ENCODE results near the gene RAB3C. TPM values are rescaled to one million over a fixed set of nuclear protein-coding genes. Genes with fewer than 3 reads are reported as not detected.
"Not testable (repeated sequence)": the region's sequence is repeated elsewhere in the genome, so short reads cannot be mapped to it uniquely, and the experiment has no call there.

The RAB3C gene
- total and polyA plus RNA-seq, 2 donors: 0.19 to 0.66 TPM

GRCh38 chr5:58706736-58707135, 123.9 kb downstream of the RAB3C start:
- H3K27me3 ChIP-seq (ENCODE audit: control insufficient read depth in 2 of 2, insufficient read depth in 1 of 2, low read length in 1 of 2): no peaks in the 10 kb centered on the region
- H3K36me3 ChIP-seq (ENCODE audit: control insufficient read depth in 2 of 2, insufficient read depth in 2 of 2, low read length in 1 of 2): no peaks in the 10 kb centered on the region
- H3K27ac ChIP-seq (ENCODE audit: low read depth in 1 of 2, low read length in 1 of 2): no peak overlapping the region
- WGBS: 94% methylated on average over 3 of the region's 3 CpGs
- H3K4me3 ChIP-seq (ENCODE audit: low read length in 2 of 2): no peak overlapping the region
- H3K4me1 ChIP-seq (ENCODE audit: control insufficient read depth in 2 of 2, insufficient read depth in 2 of 2, low read length in 2 of 2): no peaks in the 10 kb centered on the region
- no peak for DNase-seq (ENCODE audit: low read depth in 6 of 9, low spot score in 9 of 9)
- no peaks in the 10 kb centered on the region for H3K9me3 ChIP-seq (ENCODE audit: control insufficient read depth in 2 of 2, insufficient read depth in 1 of 2, low read length in 1 of 2)

GRCh38 chr5:58708456-58708855, 125.6 kb downstream of the RAB3C start:
- no peaks in the 10 kb centered on the region for H3K9me3 ChIP-seq (ENCODE audit: control insufficient read depth in 2 of 2, insufficient read depth in 1 of 2, low read length in 1 of 2)
- no peak overlapping the region for H3K27ac ChIP-seq (ENCODE audit: low read depth in 1 of 2, low read length in 1 of 2)
- H3K36me3 ChIP-seq (ENCODE audit: control insufficient read depth in 2 of 2, insufficient read depth in 2 of 2, low read length in 1 of 2): no peaks in the 10 kb centered on the region
- H3K27me3 ChIP-seq (ENCODE audit: control insufficient read depth in 2 of 2, insufficient read depth in 1 of 2, low read length in 1 of 2): no peaks in the 10 kb centered on the region
- no peaks in the 10 kb centered on the region for H3K4me1 ChIP-seq (ENCODE audit: control insufficient read depth in 2 of 2, insufficient read depth in 2 of 2, low read length in 2 of 2)
- no peak for DNase-seq (ENCODE audit: low read depth in 6 of 9, low spot score in 9 of 9)
- WGBS: 98% methylated on average over 1 of the region's 1 CpG
- no peak overlapping the region for H3K4me3 ChIP-seq (ENCODE audit: low read length in 2 of 2)

- 97% methylated on average over 8 of the region's 8 CpGs for WGBS
- H3K9me3 ChIP-seq (ENCODE audit: control insufficient read depth in 2 of 2, insufficient read depth in 1 of 2, low read length in 1 of 2); H3K27me3 ChIP-seq (ENCODE audit: control insufficient read depth in 2 of 2, insufficient read depth in 1 of 2, low read length in 1 of 2); H3K36me3 ChIP-seq (ENCODE audit: control insufficient read depth in 2 of 2, insufficient read depth in 2 of 2, low read length in 1 of 2); H3K27ac ChIP-seq (ENCODE audit: low read depth in 1 of 2, low read length in 1 of 2); H3K4me3 ChIP-seq (ENCODE audit: low read length in 2 of 2); DNase-seq (ENCODE audit: low read depth in 6 of 9, low spot score in 9 of 9); H3K4me1 ChIP-seq (ENCODE audit: control insufficient read depth in 2 of 2, insufficient read depth in 2 of 2, low read length in 2 of 2): not testable (repeated sequence)
Measured at GRCh38 chr5:58710425-58710824, 127.5 kb downstream of the RAB3C start.

GRCh38 chr5:58710871-58711270, 128.0 kb downstream of the RAB3C start:
- H3K9me3 ChIP-seq (ENCODE audit: control insufficient read depth in 2 of 2, insufficient read depth in 1 of 2, low read length in 1 of 2): no peaks in the 10 kb centered on the region
- H3K36me3 ChIP-seq (ENCODE audit: control insufficient read depth in 2 of 2, insufficient read depth in 2 of 2, low read length in 1 of 2): no peaks in the 10 kb centered on the region
- 98% methylated on average over 3 of the region's 3 CpGs for WGBS
- H3K4me1 ChIP-seq (ENCODE audit: control insufficient read depth in 2 of 2, insufficient read depth in 2 of 2, low read length in 2 of 2): no peaks in the 10 kb centered on the region
- H3K4me3 ChIP-seq (ENCODE audit: low read length in 2 of 2): no peak overlapping the region
- no peak for DNase-seq (ENCODE audit: low read depth in 6 of 9, low spot score in 9 of 9)
- no peak overlapping the region for H3K27ac ChIP-seq (ENCODE audit: low read depth in 1 of 2, low read length in 1 of 2)
- H3K27me3 ChIP-seq (ENCODE audit: control insufficient read depth in 2 of 2, insufficient read depth in 1 of 2, low read length in 1 of 2): no peaks in the 10 kb centered on the region

- Histone ChIP-seq H3K4me1 (ENCODE audit: control insufficient read depth in 2 of 2, insufficient read depth in 2 of 2, low read length in 2 of 2) (no peaks in the 10 kb centered on the region), H3K9me3 (ENCODE audit: control insufficient read depth in 2 of 2, insufficient read depth in 1 of 2, low read length in 1 of 2) (no peaks in the 10 kb centered on the region), H3K4me3 (ENCODE audit: low read length in 2 of 2) (no peak overlapping the region), H3K36me3 (ENCODE audit: control insufficient read depth in 2 of 2, insufficient read depth in 2 of 2, low read length in 1 of 2) (no peaks in the 10 kb centered on the region), H3K27me3 (ENCODE audit: control insufficient read depth in 2 of 2, insufficient read depth in 1 of 2, low read length in 1 of 2) (no peaks in the 10 kb centered on the region), H3K27ac (ENCODE audit: low read depth in 1 of 2, low read length in 1 of 2) (no peak overlapping the region)
- no peak for DNase-seq (ENCODE audit: low read depth in 6 of 9, low spot score in 9 of 9)
- 98% methylated on average over 5 of the region's 5 CpGs for WGBS
Measured at GRCh38 chr5:58711965-58712364, 129.1 kb downstream of the RAB3C start.

GRCh38 chr5:58714046-58714445, 131.2 kb downstream of the RAB3C start:
- Histone ChIP-seq H3K36me3 (ENCODE audit: control insufficient read depth in 2 of 2, insufficient read depth in 2 of 2, low read length in 1 of 2) (no peaks in the 10 kb centered on the region), H3K4me3 (ENCODE audit: low read length in 2 of 2) (no peak overlapping the region), H3K9me3 (ENCODE audit: control insufficient read depth in 2 of 2, insufficient read depth in 1 of 2, low read length in 1 of 2) (no peaks in the 10 kb centered on the region), H3K27ac (ENCODE audit: low read depth in 1 of 2, low read length in 1 of 2) (no peak overlapping the region), H3K27me3 (ENCODE audit: control insufficient read depth in 2 of 2, insufficient read depth in 1 of 2, low read length in 1 of 2) (no peaks in the 10 kb centered on the region), H3K4me1 (ENCODE audit: control insufficient read depth in 2 of 2, insufficient read depth in 2 of 2, low read length in 2 of 2) (no peaks in the 10 kb centered on the region)
- 96% methylated on average over 1 of the region's 1 CpG for WGBS
- no peak for DNase-seq (ENCODE audit: low read depth in 6 of 9, low spot score in 9 of 9)

GRCh38 chr5:58715997-58716656, 133.3 kb downstream of the RAB3C start:
- Histone ChIP-seq H3K27ac (ENCODE audit: low read depth in 1 of 2, low read length in 1 of 2) (no peak overlapping the region), H3K9me3 (ENCODE audit: control insufficient read depth in 2 of 2, insufficient read depth in 1 of 2, low read length in 1 of 2) (no peaks in the 10 kb centered on the region), H3K4me1 (ENCODE audit: control insufficient read depth in 2 of 2, insufficient read depth in 2 of 2, low read length in 2 of 2) (no peaks in the 10 kb centered on the region), H3K27me3 (ENCODE audit: control insufficient read depth in 2 of 2, insufficient read depth in 1 of 2, low read length in 1 of 2) (no peaks in the 10 kb centered on the region), H3K36me3 (ENCODE audit: control insufficient read depth in 2 of 2, insufficient read depth in 2 of 2, low read length in 1 of 2) (no peaks in the 10 kb centered on the region), H3K4me3 (ENCODE audit: low read length in 2 of 2) (no peak overlapping the region)
- WGBS: 91% methylated on average over 2 of the region's 2 CpGs
- DNase-seq (ENCODE audit: low read depth in 6 of 9, low spot score in 9 of 9): no peak

GRCh38 chr5:58716713-58717112, 133.8 kb downstream of the RAB3C start:
- H3K4me3 ChIP-seq (ENCODE audit: low read length in 2 of 2): no peak overlapping the region
- no peaks in the 10 kb centered on the region for H3K4me1 ChIP-seq (ENCODE audit: control insufficient read depth in 2 of 2, insufficient read depth in 2 of 2, low read length in 2 of 2)
- DNase-seq (ENCODE audit: low read depth in 6 of 9, low spot score in 9 of 9): no peak
- no peaks in the 10 kb centered on the region for H3K36me3 ChIP-seq (ENCODE audit: control insufficient read depth in 2 of 2, insufficient read depth in 2 of 2, low read length in 1 of 2)
- no peak overlapping the region for H3K27ac ChIP-seq (ENCODE audit: low read depth in 1 of 2, low read length in 1 of 2)
- no peaks in the 10 kb centered on the region for H3K9me3 ChIP-seq (ENCODE audit: control insufficient read depth in 2 of 2, insufficient read depth in 1 of 2, low read length in 1 of 2)
- 94% methylated on average over 5 of the region's 5 CpGs for WGBS
- H3K27me3 ChIP-seq (ENCODE audit: control insufficient read depth in 2 of 2, insufficient read depth in 1 of 2, low read length in 1 of 2): no peaks in the 10 kb centered on the region

GRCh38 chr5:58717303-58718007, 134.6 kb downstream of the RAB3C start:
- H3K27me3 ChIP-seq (ENCODE audit: control insufficient read depth in 2 of 2, insufficient read depth in 1 of 2, low read length in 1 of 2): no peaks in the 10 kb centered on the region
- H3K4me1 ChIP-seq (ENCODE audit: control insufficient read depth in 2 of 2, insufficient read depth in 2 of 2, low read length in 2 of 2): no peaks in the 10 kb centered on the region
- H3K4me3 ChIP-seq (ENCODE audit: low read length in 2 of 2): no peak overlapping the region
- no peak overlapping the region for H3K27ac ChIP-seq (ENCODE audit: low read depth in 1 of 2, low read length in 1 of 2)
- no peak for DNase-seq (ENCODE audit: low read depth in 6 of 9, low spot score in 9 of 9)
- 87% methylated on average over 5 of the region's 5 CpGs for WGBS
- H3K36me3 ChIP-seq (ENCODE audit: control insufficient read depth in 2 of 2, insufficient read depth in 2 of 2, low read length in 1 of 2): no peaks in the 10 kb centered on the region
- H3K9me3 ChIP-seq (ENCODE audit: control insufficient read depth in 2 of 2, insufficient read depth in 1 of 2, low read length in 1 of 2): no peaks in the 10 kb centered on the region
